Esophagus muscularis mucosa (tissue), 4 donors: Measurements from ENCODE around the gene ZNFX1.

ENCODE experiments used
- CTCF ChIP-seq, 3 experiments: fragments of 200-600 bp in 2 of 3; fragments of 450-650 bp in 1 of 3; sonication (generic) in 2 of 3; IDR thresholded peaks; one replicate each; pipeline ENCODE4 v1.5.1; 2017 to 2019; ENCODE audit warnings: antibody characterized with exemption in 3 of 3, mild to moderate bottlenecking in 2 of 3, moderate library complexity in 1 of 3
- EP300 ChIP-seq: sonication (generic); formaldehyde crosslinking; IDR thresholded peaks from one replicate; pipeline ENCODE4 v1.6.1; 2017; ENCODE audit warnings: antibody characterized with exemption
- POLR2A ChIP-seq: fragments of 450-650 bp; IDR thresholded peaks from one replicate; pipeline ENCODE4 v1.6.1; 2017; ENCODE audit warnings: antibody characterized with exemption, moderate library complexity, mild to moderate bottlenecking, low read depth
- POLR2AphosphoS5 ChIP-seq, 2 donors: sonication (generic); formaldehyde crosslinking; IDR thresholded peaks; one replicate each; pipeline ENCODE4 v1.6.1; 2017; ENCODE audit warnings: antibody characterized with exemption in 2 of 2

GRCh38 chr20:49259284-49259683 lies 18.6 kb downstream of the ZNFX1 start:
- no peak for TF ChIP-seq CTCF (IDR thresholded peaks at IDR 0.05)
- no peak for TF ChIP-seq EP300
- TF ChIP-seq POLR2A: no peak
- TF ChIP-seq POLR2AphosphoS5 (IDR thresholded peaks at IDR 0.05): no peak
